ENCODE results near the gene UNKL. TPM values are rescaled to one million over a fixed set of nuclear protein-coding genes. Genes with fewer than 3 reads are reported as not detected.

Gene UNKL
- total RNA-seq, 1 experiment from 2014 or later = 32.0 TPM

DNA sequence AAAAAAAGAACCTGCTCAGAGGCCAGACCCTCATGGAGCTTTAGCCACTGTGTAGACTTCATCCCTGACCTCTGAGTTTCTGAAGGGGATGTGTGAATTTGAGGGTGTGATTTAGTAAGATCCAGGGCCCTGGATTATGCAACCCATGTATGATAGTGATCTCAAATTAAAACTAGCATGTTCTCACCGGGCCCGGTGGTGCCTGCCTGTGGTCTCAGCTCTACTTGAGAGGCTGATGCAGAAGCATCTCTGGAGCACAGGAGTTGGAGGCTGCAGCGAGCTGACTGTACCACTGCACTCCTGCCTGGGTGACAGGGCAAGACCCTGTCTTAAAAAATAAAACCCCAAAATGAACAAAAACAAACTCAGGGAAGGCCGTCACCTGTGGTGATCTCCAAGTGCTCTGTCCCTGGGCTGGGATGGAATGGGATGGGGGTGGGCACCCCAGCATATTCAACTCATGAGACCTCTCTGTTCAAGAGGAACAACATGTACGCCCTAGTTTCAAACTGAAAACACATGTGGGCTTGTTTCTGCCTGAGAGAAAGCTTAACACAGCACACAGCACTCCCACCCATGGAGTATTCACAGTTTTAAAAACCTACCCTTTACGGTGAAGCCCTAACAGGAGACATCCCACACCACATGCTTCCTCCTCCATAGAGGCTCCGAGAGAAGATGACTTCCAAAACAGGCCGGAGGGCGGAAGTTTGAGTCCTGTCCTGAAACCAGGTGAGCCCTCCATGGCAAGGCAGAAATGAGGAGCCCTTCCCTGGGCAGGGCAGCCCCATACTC is 32.7 kb downstream of the UNKL start:
- DNase-seq = no peak
- H2BK15ac ChIP-seq (ENCODE audit: low read depth, low read length) = no peak overlapping the region
- no peak overlapping the region for H2AFZ ChIP-seq (ENCODE audit: low read length)
- peaks cover 4 to 13% (median 8%) of the 10 kb centered on the region in 3 experiments for H3K36me3 Mint-ChIP-seq (ENCODE audit: insufficient read depth in 1 of 3, low read depth in 3 of 3)
- H2BK5ac ChIP-seq (ENCODE audit: insufficient read length, low read length) = no peak overlapping the region
- H3K4me1 Mint-ChIP-seq = peaks cover 18 to 19% of the 10 kb centered on the region in 2 experiments
- no peak overlapping the region for H2AK5ac ChIP-seq (ENCODE audit: insufficient read length, low read length)
- H3K4ac ChIP-seq (ENCODE audit: low read depth, low read length) = no peak overlapping the region
- no peak overlapping the region for H4K8ac ChIP-seq (replicated peaks; ENCODE audit: insufficient read length, low read depth, low read length)
- no peak overlapping the region for H4K5ac ChIP-seq (ENCODE audit: insufficient read length, low read depth, low read length)
- H3T11ph ChIP-seq (ENCODE audit: low read length) = no peak overlapping the region
- peaks cover 5% of the 10 kb centered on the region for H3K79me1 ChIP-seq (ENCODE audit: insufficient read depth, low read depth, low read length, poor library complexity, severe bottlenecking)
- no peak overlapping the region for H3K4me2 ChIP-seq (ENCODE audit: insufficient read depth, insufficient read length, low read length)
- H3K18ac ChIP-seq (ENCODE audit: insufficient read length, low read depth, low read length) = no peak overlapping the region
- no peak overlapping the region for H3K27ac Mint-ChIP-seq
- peaks cover 17% of the 10 kb centered on the region for H3K23me2 ChIP-seq (ENCODE audit: insufficient read length, low read depth, low read length, poor library complexity, severe bottlenecking)
- no peak overlapping the region for H2BK12ac ChIP-seq (ENCODE audit: insufficient read length, low read depth, low read length)
- H4K91ac ChIP-seq (ENCODE audit: insufficient read length, low read depth, low read length) = no peak overlapping the region
- no peak overlapping the region for H3K23ac ChIP-seq (ENCODE audit: insufficient read length, low read depth, low read length)
- no CpG with 5 or more reads among the region's 9 CpGs for WGBS (ENCODE audit: extremely low coverage, insufficient read length, low lambda C conversion rate)
- no peaks in the 10 kb centered on the region for H3K27me3 Mint-ChIP-seq (ENCODE audit: low read depth)
- no peaks in the 10 kb centered on the region for H4K20me1 ChIP-seq (ENCODE audit: control insufficient read depth, insufficient read depth, insufficient read length)
- H2BK20ac ChIP-seq (ENCODE audit: low read depth, low read length, poor library complexity, severe bottlenecking) = no peak overlapping the region
- no peaks in the 10 kb centered on the region for H3K27me3 ChIP-seq (ENCODE audit: insufficient read depth, low read length)
- H3K27ac ChIP-seq (ENCODE audit: insufficient read length, low read depth, low read length) = no peak overlapping the region
- H2BK120ac ChIP-seq (ENCODE audit: low read depth, low read length, poor library complexity, severe bottlenecking) = no peak overlapping the region
- no peak overlapping the region for H3K4me3 Mint-ChIP-seq
- no peaks in the 10 kb centered on the region for H3K4me1 ChIP-seq (ENCODE audit: insufficient read depth, low read length)
- H3K9me3 ChIP-seq (ENCODE audit: control insufficient read depth, low read depth, low read length) = no peaks in the 10 kb centered on the region
- H3K56ac ChIP-seq (ENCODE audit: insufficient read length, low read depth, low read length) = no peak overlapping the region
- peaks cover 3% of the 10 kb centered on the region; the same call in 1 of the 2 replicates for H3K79me2 ChIP-seq (ENCODE audit: insufficient read depth, low read length)
- TF ChIP-seq, protein P1, sequence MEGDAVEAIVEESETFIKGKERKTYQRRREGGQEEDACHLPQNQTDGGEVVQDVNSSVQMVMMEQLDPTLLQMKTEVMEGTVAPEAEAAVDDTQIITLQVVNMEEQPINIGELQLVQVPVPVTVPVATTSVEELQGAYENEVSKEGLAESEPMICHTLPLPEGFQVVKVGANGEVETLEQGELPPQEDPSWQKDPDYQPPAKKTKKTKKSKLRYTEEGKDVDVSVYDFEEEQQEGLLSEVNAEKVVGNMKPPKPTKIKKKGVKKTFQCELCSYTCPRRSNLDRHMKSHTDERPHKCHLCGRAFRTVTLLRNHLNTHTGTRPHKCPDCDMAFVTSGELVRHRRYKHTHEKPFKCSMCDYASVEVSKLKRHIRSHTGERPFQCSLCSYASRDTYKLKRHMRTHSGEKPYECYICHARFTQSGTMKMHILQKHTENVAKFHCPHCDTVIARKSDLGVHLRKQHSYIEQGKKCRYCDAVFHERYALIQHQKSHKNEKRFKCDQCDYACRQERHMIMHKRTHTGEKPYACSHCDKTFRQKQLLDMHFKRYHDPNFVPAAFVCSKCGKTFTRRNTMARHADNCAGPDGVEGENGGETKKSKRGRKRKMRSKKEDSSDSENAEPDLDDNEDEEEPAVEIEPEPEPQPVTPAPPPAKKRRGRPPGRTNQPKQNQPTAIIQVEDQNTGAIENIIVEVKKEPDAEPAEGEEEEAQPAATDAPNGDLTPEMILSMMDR (conservative IDR thresholded peaks at IDR 0.05) = no peak
- H3K9me3 Mint-ChIP-seq = no peaks in the 10 kb centered on the region; a peak in 1 of 5 replicates
- H3K9ac ChIP-seq (ENCODE audit: extremely low read depth, insufficient read length, low read length) = no peak overlapping the region
- H3K14ac ChIP-seq (ENCODE audit: insufficient read depth, low read length) = no peak overlapping the region
